ENCODE measurements around the gene SLC34A1.
"Not testable (repeated sequence)": the region's sequence is repeated elsewhere in the genome, so short reads cannot be mapped to it uniquely, and the experiment has no call there.

The SLC34A1 gene, protein sequence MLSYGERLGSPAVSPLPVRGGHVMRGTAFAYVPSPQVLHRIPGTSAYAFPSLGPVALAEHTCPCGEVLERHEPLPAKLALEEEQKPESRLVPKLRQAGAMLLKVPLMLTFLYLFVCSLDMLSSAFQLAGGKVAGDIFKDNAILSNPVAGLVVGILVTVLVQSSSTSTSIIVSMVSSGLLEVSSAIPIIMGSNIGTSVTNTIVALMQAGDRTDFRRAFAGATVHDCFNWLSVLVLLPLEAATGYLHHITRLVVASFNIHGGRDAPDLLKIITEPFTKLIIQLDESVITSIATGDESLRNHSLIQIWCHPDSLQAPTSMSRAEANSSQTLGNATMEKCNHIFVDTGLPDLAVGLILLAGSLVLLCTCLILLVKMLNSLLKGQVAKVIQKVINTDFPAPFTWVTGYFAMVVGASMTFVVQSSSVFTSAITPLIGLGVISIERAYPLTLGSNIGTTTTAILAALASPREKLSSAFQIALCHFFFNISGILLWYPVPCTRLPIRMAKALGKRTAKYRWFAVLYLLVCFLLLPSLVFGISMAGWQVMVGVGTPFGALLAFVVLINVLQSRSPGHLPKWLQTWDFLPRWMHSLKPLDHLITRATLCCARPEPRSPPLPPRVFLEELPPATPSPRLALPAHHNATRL

GRCh38 chr5:177384134-177384533, at the start of gene SLC34A1:
TSS of gene SLC34A1 (plus strand) at chr5:177384434. CDS start at chr5:177385742, 1,308 bp downstream.
- FAIRE-seq, result no peak

DNA sequence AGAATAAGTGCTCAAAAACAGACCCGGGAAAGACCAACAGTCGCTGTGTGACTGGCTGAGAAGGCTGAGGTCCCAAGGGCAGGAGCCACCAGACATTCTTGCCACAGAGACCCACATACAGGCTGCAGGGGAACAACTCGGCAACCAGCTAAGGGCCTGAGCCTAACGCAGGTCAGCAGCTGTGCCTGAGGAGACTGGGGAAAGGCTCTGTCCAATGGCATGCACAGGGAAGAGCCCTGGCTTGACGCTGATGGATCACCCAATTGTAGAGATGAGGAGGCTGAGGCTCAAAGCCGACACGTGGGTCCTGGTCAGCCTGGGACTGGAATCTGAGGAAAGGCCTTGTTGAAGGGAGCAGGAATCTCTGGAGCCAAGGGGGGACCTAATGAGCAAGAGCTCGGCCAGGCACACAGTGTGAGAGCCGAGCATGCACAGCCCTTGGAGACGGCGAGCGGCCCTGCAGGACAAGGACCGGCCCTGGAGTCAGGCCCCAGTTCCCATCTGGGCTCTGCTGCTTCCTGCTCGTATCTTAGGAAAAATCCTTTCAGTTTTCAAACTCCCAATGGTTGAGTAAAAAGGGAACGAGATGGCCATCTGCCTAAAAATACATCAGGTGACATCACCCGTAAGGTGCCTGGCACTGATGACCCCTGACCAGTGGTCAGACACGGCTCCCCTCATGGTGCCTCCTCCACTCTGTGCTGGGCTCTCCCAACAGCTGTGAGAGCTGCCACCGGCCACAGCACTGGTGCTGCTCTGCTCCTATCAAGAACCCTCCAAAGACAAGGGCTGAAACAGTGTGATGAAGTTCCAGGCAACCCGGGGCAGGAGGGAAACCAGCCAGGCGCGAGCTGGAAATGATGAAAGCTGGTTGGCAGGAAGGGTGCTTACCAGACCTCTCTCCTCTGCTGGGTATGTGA, 49.2 kb upstream of the SLC34A1 start:
- FAIRE-seq, result no peak

DNA sequence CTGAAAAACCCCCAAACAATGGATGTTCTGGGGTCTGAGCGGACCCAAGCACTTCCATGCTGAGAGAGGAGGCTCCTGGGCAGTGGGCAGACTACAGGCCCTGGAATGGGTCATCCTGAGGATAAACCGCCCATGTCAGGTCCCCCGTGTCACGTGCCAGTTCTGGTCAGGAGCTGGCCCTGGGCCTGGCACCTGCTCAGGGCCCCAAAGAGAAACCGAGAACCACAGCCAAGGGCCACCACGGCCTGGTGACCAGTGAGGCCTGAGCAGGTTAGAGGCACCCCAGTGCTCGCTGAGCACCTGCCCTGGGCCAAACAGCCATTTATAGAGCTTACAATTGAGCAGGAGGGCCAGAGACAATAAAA, 48.6 kb upstream of the SLC34A1 start:
- FAIRE-seq, result no peak

DNA sequence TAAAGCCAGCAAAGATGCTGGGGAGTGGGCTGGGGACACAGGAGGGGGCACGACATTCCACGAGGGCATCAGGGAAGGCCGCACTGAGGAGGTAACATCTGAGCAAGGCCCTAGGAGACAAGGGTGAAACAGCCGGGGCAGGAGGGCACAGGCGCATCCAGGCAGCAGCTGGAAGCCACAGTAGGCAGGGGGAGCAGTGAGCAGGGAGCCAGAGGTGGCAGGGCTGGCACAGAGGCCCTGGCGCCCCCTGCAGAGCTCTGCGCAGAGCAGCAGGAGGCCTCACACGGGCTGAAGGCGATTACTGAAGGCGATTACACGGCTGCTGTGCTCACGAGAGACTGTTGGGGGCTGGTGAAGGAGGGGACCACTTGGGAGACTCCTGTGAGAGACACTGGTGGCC, 48.1 kb upstream of the SLC34A1 start:
- no peak for FAIRE-seq

- FAIRE-seq, result no peak
Observed at GRCh38 chr5:177336603-177337494, 47.4 kb upstream of the SLC34A1 start.

DNA sequence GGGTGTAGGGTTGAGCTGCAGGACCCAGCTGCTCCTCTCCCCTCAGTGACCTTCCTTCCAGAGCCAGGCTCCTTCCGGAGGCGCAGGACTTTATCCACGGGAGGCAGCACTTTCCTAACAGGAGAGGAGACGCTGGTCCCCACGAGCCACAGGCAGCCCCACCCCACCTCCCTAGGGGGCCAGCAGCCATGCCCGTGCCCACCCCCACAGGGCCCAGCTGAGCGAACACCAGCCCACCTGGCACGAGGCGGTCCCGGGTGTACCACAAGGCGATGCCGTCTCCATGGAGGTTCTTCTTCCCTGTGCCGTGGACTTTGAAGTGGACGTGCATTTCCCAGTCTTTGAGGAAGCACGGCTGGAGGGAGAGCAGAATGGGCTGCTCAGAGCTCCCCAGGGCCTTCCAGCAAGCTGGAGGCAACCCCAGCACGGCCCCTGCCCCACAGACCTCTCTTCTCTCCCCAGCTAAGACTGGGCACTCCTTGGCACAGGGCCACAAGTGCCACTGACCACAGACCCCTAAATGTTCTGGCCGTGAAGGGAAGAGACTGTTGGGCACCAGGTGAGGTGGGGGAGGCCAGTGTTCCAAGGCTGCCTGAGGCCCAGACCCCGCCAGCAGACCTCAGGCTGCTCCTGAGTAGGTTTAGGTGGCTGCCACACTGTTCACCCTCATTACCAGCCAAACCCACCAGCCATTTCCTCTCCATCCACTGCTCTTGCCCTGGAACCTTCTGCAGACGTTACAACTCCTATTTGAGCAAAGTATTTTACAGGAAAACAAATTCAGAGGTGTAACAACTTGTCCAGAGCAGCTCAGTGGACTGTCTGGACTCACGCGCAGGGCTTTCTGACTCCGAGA, 45.8 kb upstream of the SLC34A1 start:
- FAIRE-seq, result no peak

DNA sequence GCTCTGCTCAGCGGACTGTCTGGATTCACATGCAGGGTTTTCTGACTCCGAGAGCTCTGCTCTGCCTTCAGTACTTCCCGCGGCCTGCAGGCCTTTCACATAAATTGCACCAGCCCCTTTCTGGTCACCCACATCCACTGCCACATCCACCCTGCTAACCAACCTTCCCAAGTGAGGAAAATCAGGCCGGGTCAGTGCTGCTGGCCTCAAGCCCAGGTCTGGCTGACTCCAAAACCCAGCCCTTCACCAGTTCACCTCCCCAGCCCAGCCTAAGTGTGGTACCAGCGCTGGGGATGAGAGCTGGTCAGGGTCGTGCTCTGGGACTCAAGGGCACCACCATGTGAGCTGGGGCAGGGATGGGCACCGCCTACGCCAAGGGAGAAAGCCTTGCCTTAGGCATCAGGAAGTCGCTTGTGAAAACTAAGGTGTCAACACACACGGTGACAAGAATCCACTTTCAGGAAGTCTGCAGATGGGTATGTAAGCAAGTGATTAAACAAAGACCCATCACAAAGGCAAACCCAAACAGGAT, 45.1 kb upstream of the SLC34A1 start:
- FAIRE-seq, result no peak

DNA sequence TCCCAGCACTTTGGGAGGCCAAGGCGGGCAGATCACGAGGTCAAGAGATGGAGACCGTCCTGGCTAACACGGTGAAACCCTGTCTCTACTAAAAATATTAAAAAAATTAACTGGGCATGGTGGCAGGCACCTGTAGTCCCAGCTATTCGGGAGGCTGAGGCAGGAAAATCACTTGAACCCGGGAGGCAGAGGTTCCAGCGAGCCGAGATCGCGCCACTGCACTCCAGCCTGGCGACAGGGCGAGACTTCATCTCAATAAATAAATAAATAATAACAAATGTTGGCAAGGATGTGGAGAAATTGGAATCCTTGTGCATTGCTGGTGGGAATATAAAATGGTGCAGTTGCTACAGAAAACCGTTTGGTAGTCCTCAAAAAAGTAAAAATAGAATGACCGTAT, 41.2 kb upstream of the SLC34A1 start:
- not testable (repeated sequence) for FAIRE-seq

GRCh38 chr5:177343777-177344176, 40.5 kb upstream of the SLC34A1 start:
- FAIRE-seq, result no peak

DNA sequence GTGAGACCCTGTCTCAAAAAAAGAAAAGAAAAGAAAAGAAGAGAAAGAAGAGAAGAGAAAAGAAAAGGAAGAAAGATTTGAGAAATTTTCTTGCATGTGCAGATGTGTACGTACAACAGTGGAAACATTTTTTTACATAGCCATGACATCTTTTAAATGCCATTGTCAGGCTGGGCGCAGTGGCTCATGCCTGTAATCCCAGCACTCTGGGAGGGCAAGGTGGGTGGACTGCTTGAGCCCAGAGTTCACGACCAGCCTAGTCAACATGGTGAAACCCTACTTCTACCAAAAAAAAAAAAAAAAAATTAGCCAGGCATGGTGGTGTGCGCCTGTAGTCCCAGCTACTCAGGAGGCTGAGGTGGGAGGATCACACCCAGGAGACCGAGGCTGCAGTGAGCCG, 39.3 kb upstream of the SLC34A1 start:
- no peak for FAIRE-seq

DNA sequence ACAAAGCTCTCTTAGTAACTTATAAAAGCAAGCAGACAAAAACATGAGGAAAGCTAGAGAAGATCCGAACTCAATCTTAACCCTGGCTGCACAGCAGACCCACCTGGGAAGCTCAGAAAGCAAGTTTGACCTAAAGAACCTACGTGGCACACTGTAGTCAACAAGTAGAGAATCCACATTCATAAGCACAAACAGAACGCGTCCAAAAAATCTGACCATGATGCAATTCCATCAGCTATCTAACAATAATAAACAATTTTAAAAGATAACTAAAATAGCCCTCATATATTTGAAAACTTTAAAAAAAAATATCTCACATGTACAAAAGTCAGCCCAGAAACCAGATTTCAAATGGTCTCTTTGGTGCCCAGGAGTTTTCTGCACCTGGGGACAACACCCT, 37.4 kb upstream of the SLC34A1 start:
- no peak for FAIRE-seq

- FAIRE-seq, result no peak
Observed at GRCh38 chr5:177347699-177348098, 36.5 kb upstream of the SLC34A1 start.

- FAIRE-seq, result no peak
Observed at GRCh38 chr5:177349362-177349647, 34.9 kb upstream of the SLC34A1 start.

DNA sequence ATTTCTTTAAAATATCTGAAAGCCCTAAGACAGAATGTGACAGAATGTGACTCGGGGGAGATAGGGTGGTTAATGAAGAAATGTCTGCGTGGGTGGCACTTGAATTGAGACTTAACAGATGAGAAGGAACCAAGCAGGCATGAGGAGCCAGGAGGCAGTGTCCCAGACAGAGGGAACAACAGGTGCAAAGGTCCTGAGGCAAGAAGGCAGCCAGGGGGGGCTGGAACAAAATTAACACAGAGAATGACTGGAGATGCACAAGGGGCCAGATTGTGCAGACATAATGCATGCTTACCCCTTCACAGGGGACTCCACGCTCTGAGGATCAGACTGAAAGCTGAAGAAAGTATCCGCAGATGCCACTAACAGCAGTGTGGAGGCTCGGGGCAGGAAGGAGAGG, 34.5 kb upstream of the SLC34A1 start:
- FAIRE-seq, result no peak

DNA sequence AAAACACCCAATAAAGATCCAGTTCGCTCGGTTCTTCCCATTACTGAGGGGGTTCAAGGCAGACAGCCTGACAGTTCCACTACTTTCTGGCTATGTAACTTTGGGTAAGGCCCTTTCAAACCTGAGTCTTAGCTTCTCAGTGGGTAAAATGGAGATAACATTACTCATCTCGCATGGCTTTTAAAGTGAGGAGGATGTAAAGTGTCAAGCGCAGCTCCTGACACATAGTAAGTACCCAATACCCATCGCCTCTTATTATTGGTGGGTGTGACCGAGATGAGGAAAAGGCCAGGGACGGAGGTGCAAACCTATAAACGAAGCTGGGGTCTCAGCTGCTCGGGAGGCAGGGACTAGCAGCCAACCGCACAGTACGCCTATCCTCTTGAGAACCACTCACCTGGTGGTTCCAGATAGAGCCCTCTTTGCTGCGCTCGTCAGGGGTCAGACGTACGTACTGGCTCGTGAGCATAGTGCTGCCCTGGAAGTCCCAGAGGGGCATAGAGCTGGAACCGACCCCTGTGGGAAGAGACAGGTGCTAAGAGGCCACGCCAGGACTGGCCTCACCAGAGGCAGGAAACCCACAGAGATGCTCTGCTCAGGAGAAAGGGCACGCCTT, 33.4 kb upstream of the SLC34A1 start:
- no peak for FAIRE-seq

GRCh38 chr5:177351392-177352329, 32.6 kb upstream of the SLC34A1 start, which contains the start of gene LMAN2:
TSS of gene LMAN2 (minus strand) at chr5:177351668. CDS start at chr5:177351647, 21 bp downstream.
- peak; percentile 17 for FAIRE-seq

- no peak for FAIRE-seq
Observed at GRCh38 chr5:177353093-177353492, 31.1 kb upstream of the SLC34A1 start.

GRCh38 chr5:177354256-177354655, 30.0 kb upstream of the SLC34A1 start:
- no peak for FAIRE-seq

DNA sequence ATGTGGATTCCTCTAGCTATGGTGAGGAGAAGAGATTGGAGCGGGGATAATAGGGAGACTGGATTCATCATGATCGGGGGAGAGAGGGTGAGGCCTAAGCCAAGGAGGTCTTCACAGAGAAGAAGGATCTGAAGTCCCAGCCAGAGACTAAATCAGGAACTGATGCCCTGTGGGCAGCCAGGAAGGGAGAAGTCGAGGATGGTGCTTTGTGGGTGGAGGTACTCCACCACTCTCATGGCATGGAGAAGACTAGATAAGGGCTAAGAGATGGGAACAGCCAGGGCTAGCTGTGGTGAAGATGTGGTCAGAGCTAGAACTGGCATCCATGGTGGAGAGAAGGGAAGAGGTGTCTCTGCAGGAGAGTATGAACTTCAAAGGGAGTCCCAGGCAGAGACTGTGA, 29.5 kb upstream of the SLC34A1 start:
- no peak for FAIRE-seq
